Left ventricle myocardium superior (tissue), 1 donor: Measurements from ENCODE around the gene GPC5. TPM values are rescaled to one million over a fixed set of nuclear protein-coding genes. Genes with fewer than 3 reads are reported as not detected.
"Not testable (repeated sequence)": the region's sequence is repeated elsewhere in the genome, so short reads cannot be mapped to it uniquely, and the experiment has no call there.

Experiments used
- ATAC-seq: fragments of 200-7000 bp; cut with Tn5 transposase; one replicate; pipeline ENCODE4 v1.9.1; 2020; ENCODE audit warnings: mild to moderate bottlenecking, moderate library complexity
- DNase-seq: peaks from one replicate; pipeline ENCODE4 v3.0.0-alpha.2; 2020
- intact Hi-C: fragments of 100-400 bp; cut with micrococcal nuclease; formaldehyde crosslinking; loops from one replicate; pipeline ENCODE4 v1.11.0; 2022
- total RNA-seq: library from RNA; stranded (reverse); fragmentation: NEBNext Ultra II Directional; extraction: Animal tissue kit (Norgen Biotek cat#: 25700); gene quantifications from one replicate; pipeline ENCODE4 v1.2.1, GENCODE V29; 2021
- donor health status: DM: no; HTN: yes; CAD: no; lungs with severe emphysema.

Gene GPC5
- total RNA-seq, 1 donor from 2014 or later, result 1.8 TPM

GRCh38 chr13:92418818-92419412, 1020.5 kb downstream of the GPC5 start:
- no peak for ATAC-seq
- no peak for DNase-seq
- intact Hi-C loops, result no loop called here

DNA sequence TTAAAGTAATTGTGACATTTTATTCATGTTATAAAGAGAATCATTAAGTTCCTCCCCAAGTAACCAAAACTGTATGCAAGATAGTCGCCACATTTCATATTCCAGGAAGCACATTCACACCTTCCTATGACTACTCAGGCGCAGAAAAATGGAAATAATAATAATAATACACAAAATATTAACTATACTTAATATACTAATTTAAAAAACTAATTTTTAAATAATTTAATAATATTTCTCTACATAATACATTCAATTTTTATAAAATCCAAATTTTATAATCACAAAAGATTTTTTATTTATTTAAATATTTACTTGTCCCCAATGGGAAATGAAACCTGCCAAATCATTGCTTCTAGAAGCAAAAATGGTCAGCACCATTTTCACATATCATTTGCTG, 1030.8 kb downstream of the GPC5 start:
- DNase-seq (no peak), ATAC-seq (no peak)
- intact Hi-C loops, result no loop called here

DNA sequence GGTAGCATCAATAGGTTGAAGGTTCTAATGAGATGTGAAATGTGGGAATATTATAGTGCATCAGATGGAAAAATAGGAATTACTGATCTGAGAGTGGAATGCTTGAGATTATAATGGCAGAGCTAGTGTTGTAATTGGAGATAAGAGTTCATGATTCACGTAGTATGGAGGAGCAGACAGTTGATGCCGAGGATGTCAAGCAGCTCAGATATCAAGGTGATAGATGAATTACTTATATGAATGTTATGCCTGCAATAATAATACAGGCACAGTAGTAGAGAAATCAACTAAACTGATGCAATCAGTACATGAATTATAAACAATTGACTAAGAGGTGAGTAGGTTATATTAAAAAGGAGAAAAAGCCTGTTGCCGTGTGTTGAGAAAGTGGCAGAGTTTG, 1035.0 kb downstream of the GPC5 start:
- intact Hi-C loops, result no loop called here
- ATAC-seq, result no peak
- DNase-seq, result no peak

DNA sequence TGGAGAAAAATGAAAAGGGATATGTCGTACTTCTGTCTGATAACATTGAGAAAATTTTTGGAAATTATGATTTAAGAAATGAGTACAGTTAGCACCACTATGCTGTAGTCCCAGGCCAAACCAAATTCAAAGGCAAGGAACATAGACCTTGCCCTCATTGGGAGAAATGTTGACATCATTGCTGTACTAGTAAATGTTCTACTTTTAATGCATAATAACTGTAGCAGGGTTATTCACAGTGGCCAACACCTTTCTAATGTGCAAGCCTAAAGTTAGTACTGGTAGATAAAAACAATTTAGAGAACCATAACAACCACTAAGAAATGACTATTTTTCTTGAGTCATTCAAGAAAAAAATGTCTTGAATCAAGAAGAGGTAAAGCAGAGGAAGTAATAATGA, 1035.5 kb downstream of the GPC5 start:
- no peak for DNase-seq
- intact Hi-C loops, result no loop called here
- no peak for ATAC-seq

- intact Hi-C loops, result no loop called here
- ATAC-seq (no peak), DNase-seq (no peak)
Observed at GRCh38 chr13:92436924-92437323, 1038.5 kb downstream of the GPC5 start.

DNA sequence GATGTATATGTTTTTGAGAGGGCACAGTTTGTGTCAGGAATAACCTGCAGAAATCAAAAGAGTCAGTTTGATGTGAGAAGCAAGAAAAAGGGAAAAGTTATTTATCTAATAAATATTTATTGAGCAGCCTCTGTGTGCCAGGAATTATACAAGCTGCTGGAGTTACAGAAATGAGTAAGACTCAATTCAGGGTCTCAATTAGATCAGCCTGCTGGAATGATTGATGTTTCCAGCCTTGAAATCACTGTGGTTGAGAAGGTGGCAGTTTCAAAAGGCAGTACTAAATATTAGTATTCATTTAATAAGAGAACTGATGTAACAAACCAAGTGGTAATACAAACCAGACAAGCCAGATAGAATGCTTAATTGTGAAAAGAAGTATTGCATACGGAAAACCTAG, 1045.8 kb downstream of the GPC5 start:
- DNase-seq (no peak), ATAC-seq (no peak)
- intact Hi-C loops, result no loop called here

DNA sequence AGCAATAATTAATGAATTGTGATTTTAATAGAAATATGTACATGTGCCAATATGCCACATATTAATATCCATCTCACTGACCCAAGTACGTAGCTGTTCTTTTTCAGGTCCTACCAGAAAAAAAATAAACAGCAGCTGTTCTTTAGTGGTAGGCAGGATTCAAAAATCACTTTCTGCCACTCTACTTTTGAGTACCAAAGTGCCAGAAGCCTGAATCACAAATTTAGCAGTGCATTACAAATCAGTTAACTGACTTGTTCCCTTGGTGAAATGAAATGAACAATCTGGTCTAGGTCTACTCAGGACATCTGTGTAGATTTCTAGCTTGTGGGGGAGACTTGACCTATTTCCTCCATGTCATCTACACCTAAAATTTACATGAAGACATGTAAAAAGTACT, 1052.6 kb downstream of the GPC5 start:
- intact Hi-C loops, result no loop called here
- no peak for ATAC-seq

DNA sequence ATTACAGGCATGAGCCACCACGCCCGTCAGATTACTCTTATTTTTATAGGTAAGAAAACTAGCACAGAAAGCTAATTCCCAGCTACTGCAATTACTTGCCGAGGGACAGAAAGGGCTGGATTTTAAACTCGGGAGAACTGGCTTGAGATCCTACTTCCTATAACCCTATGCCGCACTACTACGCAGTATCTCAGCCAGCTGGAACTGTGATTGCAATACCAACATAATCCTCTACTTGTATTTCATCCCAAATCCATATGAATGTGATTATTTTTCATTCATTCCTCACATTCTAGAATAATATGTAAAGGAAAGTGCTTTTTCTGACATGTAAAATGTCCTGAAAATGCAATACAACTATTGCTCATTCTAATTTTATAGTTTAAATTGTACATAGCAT, 1054.4 kb downstream of the GPC5 start:
- DNase-seq, result no peak
- intact Hi-C loops, result no loop called here
- ATAC-seq, result no peak

More for the DNA sequence above, 1052.6 kb downstream of the GPC5 start:
- DNase-seq, result no peak

DNA sequence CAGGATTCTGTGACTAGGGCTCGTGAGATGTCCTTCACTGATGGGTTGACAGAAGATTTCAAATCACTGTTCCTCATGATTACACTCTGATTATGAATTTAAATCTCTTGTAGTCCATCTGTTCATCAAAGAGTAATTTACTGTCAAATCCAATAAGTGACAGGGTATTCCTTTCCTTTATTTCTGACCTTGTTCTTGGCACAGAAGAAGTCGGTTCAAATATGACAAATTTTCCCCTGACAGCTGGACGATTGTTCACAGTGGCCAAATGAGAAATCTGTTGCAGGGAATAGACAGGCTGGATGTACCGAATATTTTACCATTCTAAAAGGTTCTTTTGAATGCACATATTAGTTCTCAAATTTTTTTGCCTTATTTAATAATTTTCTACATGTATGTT, 1060.9 kb downstream of the GPC5 start:
- ATAC-seq, result no peak
- intact Hi-C loops, result no loop called here
- DNase-seq, result no peak

- intact Hi-C loops, result no loop called here
- DNase-seq (no peak), ATAC-seq (no peak)
Observed at GRCh38 chr13:92460479-92460878, 1062.1 kb downstream of the GPC5 start.

DNA sequence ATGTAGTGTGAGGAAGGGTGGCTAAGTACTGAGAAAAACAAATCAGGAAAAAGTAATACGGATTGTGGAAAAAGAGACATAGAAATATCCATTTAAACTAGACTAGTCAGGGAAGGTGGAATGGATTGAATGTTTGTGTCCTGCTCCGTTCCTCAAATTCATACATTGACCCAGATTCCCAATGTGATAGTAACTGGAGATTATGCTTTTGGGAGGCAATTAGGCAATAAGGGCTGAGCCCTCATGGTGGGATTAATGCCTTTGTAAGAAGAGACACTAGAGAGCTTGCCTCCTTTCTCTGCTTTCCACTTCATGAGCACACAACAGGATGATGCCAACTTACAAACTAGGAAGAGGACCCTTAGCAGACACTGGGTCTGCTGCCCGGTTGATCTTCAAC, 1063.0 kb downstream of the GPC5 start:
- intact Hi-C loops, result no loop called here
- ATAC-seq, result no peak
- DNase-seq, result no peak

- ATAC-seq (no peak), DNase-seq (no peak)
- intact Hi-C loops, result no loop called here
Observed at GRCh38 chr13:92461831-92462230, 1063.4 kb downstream of the GPC5 start.

- DNase-seq (no peak), ATAC-seq (no peak)
- intact Hi-C loops, result no loop called here
Observed at GRCh38 chr13:92463134-92463533, 1064.7 kb downstream of the GPC5 start.

GRCh38 chr13:92473765-92474475, 1075.5 kb downstream of the GPC5 start:
- no peak for ATAC-seq

DNA sequence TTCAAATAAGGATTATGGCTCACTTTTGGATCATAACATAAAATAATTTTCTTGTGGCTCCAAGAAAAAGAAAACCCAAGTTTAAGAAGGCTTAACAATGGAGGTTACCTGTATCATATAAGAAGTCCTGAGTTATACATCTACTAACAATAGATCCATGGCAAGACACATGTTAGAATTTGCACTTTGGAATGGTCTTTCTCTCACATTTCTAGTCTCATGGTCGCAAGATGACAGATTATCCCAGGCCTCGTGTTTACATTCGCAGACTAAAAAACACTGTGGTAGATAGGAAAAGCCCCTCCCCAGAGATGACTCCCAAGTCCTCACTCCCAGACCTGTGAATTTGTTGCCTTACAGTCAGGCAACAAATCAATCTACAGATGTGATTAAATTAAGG, 1082.0 kb downstream of the GPC5 start:
- no peak for ATAC-seq
- DNase-seq, result no peak
- intact Hi-C loops, result no loop called here

More at GRCh38 chr13:92473765-92474475, 1075.5 kb downstream of the GPC5 start:
- no peak for DNase-seq
- intact Hi-C loops, result no loop called here

GRCh38 chr13:92482790-92483189, 1084.4 kb downstream of the GPC5 start:
- ATAC-seq, DNase-seq, intact Hi-C loops: not testable (repeated sequence)

DNA sequence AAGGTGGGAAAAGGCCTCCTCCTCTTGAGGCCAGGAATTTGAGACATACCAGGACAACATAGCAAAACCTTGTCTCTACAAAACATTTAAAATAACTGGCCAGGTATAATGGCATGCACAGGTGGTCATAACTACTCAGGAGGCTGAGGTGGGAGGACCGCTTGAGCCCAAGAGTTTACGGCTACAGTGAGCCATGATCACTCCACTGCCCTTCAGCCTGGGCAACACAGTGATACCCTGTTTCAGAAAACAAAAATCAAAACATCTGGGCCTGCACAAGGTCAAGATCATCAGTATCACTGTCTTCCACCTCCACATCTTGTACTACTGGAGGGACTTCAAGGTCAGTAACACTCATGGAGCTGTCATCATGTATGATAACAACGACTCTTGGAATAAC, 1085.5 kb downstream of the GPC5 start:
- ATAC-seq (no peak), DNase-seq (no peak)
- intact Hi-C loops, result no loop called here

GRCh38 chr13:92487238-92487637, 1088.8 kb downstream of the GPC5 start:
- intact Hi-C loops, result no loop called here
- DNase-seq (no peak), ATAC-seq (no peak)

DNA sequence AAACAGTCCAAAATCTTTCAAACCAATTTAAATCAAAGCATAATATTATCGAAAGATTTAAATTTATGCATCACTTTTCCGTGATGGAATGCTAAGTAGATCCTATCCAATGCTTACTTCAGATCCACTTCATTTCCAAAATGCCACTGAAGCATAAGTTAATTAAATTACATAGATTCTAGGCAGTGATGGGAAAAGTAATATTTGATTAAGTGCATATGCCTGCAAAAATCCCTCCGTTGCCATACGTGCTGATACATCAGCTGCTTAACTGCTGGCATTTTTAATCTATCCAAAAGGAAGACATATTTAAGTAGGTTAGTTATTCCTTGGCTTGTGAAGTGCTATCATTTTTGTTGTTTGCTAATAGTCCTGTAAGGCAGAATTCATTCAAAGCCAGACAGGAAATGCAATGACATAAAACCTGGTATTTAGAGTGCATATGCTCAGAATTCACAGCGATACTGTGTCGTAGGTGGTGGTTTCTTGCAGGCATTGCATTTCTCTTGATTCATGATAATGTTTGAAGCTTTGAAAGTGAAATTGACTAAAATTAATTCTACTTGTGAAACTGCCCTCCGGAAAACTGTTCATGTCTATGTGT, 1089.9 kb downstream of the GPC5 start:
- DNase-seq (no peak), ATAC-seq (no peak)
- intact Hi-C loops, result no loop called here

- intact Hi-C loops, result no loop called here
Observed at GRCh38 chr13:92491839-92492238, 1093.4 kb downstream of the GPC5 start.

DNA sequence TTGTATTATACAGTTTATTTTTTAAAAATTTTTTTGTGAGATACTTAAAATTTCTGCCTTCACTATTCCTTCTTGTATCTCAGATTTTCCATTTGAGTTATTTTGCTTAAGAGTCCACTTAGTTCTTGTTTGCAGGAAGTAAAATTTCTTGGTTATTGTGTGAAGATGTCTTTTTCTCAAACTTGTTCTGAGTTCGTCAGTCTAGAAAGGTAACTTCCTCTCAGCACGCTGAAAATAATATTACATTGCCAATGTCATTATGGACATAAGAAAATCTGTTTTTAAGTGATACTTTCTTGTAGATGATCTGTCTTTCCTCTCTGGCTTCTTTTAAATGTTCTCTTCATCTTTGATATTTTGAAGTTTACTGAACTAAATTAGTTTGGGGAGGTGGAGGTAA, 1096.5 kb downstream of the GPC5 start:
- DNase-seq, result no peak
- intact Hi-C loops, result no loop called here
- ATAC-seq, result no peak

More at GRCh38 chr13:92491839-92492238, 1093.4 kb downstream of the GPC5 start:
- DNase-seq (no peak), ATAC-seq (no peak)
